HepG2 (cell line): ENCODE results near the gene SDHAF1. TPM values are rescaled to one million over a fixed set of nuclear protein-coding genes. Genes with fewer than 3 reads are reported as not detected.

Source experiments
- ATF1 ChIP-seq: IDR thresholded peaks from 2 replicates; pipeline ENCODE4 v1.6.1; 2016; ENCODE audit warnings: mild to moderate bottlenecking, control low read depth
- GATAD2A ChIP-seq: IDR thresholded peaks from 2 replicates; pipeline ENCODE4 v1.6.1; 2016
- HMGA1 ChIP-seq: sonication (generic); formaldehyde crosslinking; conservative IDR thresholded peaks from 2 replicates; pipeline ENCODE4 v1.4.0; 2020; ENCODE audit warnings: missing genetic modification reagents
- HOMEZ ChIP-seq: IDR thresholded peaks from 2 replicates; pipeline ENCODE4 v1.6.1; 2016; ENCODE audit warnings: low read depth
- POLR2A ChIP-seq, 2 experiments: IDR thresholded peaks; 2 replicates each; pipeline ENCODE4 v1.6.1; 2011; ENCODE audit warnings: low read depth in 2 of 2, low read length in 2 of 2, mild to moderate bottlenecking in 1 of 2, moderate library complexity in 1 of 2; ENCODE audit not compliant: insufficient read depth in 1 of 2
- SP1 ChIP-seq, 2 experiments: fragments of 450-650 bp in 1 of 2; sonication (generic) in 1 of 2; formaldehyde crosslinking in 1 of 2; IDR thresholded peaks; 2 replicates each; pipeline versions ENCODE4 v1.4.0 to v1.6.1; 2016 to 2020; ENCODE audit warnings: missing genetic modification reagents in 1 of 2
- TGIF2 ChIP-seq: IDR thresholded peaks from 2 replicates; pipeline ENCODE4 v1.6.1; 2016; ENCODE audit warnings: control low read depth, missing compliant biosample characterization
- THYN1 ChIP-seq: sonication (generic); formaldehyde crosslinking; IDR thresholded peaks from 2 replicates; pipeline ENCODE4 v1.8.1; 2023; ENCODE audit warnings: low read depth, mild to moderate bottlenecking, moderate library complexity, missing genetic modification reagents, borderline replicate concordance
- U2AF2 ChIP-seq: fragments of 200-400 bp; formaldehyde crosslinking; IDR thresholded peaks from 2 replicates; pipeline ENCODE4 v1.6.1; 2017; ENCODE audit warnings: low read depth, mild to moderate bottlenecking, low read length
- XRCC5 ChIP-seq: fragments of 200-400 bp; formaldehyde crosslinking; optimal IDR thresholded peaks from 2 replicates; pipeline ENCODE3; 2017; ENCODE audit warnings: mild to moderate bottlenecking, low read length
- YY1 ChIP-seq: IDR thresholded peaks from 2 replicates; pipeline ENCODE4 v1.6.1; 2011; ENCODE audit warnings: low read length, low read depth, moderate library complexity, mild to moderate bottlenecking; ENCODE audit not compliant: insufficient read depth, insufficient replicate concordance
- ZGPAT ChIP-seq: IDR thresholded peaks from 2 replicates; pipeline ENCODE4 v1.6.1; 2016; ENCODE audit warnings: mild to moderate bottlenecking
- ZNF326 ChIP-seq: sonication (generic); formaldehyde crosslinking; IDR thresholded peaks from 2 replicates; pipeline ENCODE4 v1.4.0; 2020; ENCODE audit warnings: missing genetic modification reagents, borderline replicate concordance
- ZNF362 ChIP-seq: sonication (generic); formaldehyde crosslinking; IDR thresholded peaks from 2 replicates; pipeline ENCODE4 v1.4.0; 2020; ENCODE audit warnings: missing genetic modification reagents, mild to moderate bottlenecking, borderline replicate concordance
- ZNF609 ChIP-seq: sonication (generic); formaldehyde crosslinking; IDR thresholded peaks from 2 replicates; pipeline ENCODE4 v1.4.0; 2020; ENCODE audit warnings: mild to moderate bottlenecking, missing genetic modification reagents, borderline replicate concordance
- polyA plus RNA-seq, 8 experiments: library from polyadenylated mRNA; depleted of rRNA in 3 of 8; stranded (reverse) in 7 of 8; unstranded in 1 of 8; fragments of >200 nt; fragmentation: Illumina TruSeq in 4 of 8; extraction: Trizol in 4 of 8; gene quantifications; 2 replicates each; pipeline versions ENCODE4 v1.2.1 to v1.2.3, GENCODE V29; 2011 to 2016; ENCODE audit warnings: low read depth in 4 of 8, missing spikeins in 1 of 8, mixed read lengths in 1 of 8; ENCODE audit not compliant: insufficient read depth in 1 of 8
- total RNA-seq, 5 experiments: library from RNA; depleted of rRNA; stranded (reverse); fragments of >200 nt; fragmentation: Illumina TruSeq; extraction: Trizol; gene quantifications; 2 replicates each; pipeline ENCODE4 v1.2.3, GENCODE V29; 2016; ENCODE audit warnings: low read depth in 1 of 5

SDHAF1 gene
- total and polyA plus RNA-seq, 2 of the 13 experiments (the other 11 are each of a cell fraction or from before 2014, with no cell fraction given), result 17.8 to 22.8 TPM

- TF ChIP-seq HOMEZ (CRISPR knock-in tag) (no peak), GATAD2A (CRISPR knock-in tag) (0 out of 2 replicates have a peak, but pooled peaks have one; percentile 15), THYN1 (CRISPR knock-in tag) (no peak), HMGA1 (no peak), XRCC5 (peak; percentile 26), ZNF326 (CRISPR knock-in tag) (no peak), U2AF2 (no peak), SP1 (IDR thresholded peaks at IDR 0.05) (no peak), SP1 (CRISPR knock-in tag; IDR thresholded peaks at IDR 0.05) (peak; percentile 90), ZNF609 (CRISPR knock-in tag) (no peak), ATF1 (CRISPR knock-in tag) (peak; percentile 91), YY1 (peak; percentile 56), POLR2A (IDR thresholded peaks at IDR 0.05; ENCODE audit: insufficient read depth in 1 of 2, low read depth in 2 of 2, low read length in 2 of 2) (peak; percentile 42 to 72; a peak in 3 of 4 replicates), TGIF2 (peak; percentile 66; the same call in 1 of the 2 replicates), ZNF362 (CRISPR knock-in tag) (no peak), ZGPAT (CRISPR knock-in tag) (0 out of 2 replicates have a peak, but pooled peaks have one; percentile 23)
Observed at GRCh38 chr19:36014012-36014924, 19.3 kb downstream of the SDHAF1 start, which contains the start of gene ALKBH6 (continued).
